22Rv1 (cell line): ENCODE results near the gene IGF2BP2.

Experiments used
- H3K27ac ChIP-seq: fragments of 450-650 bp; 2 replicates; pipeline ENCODE4 v1.5.1; 2017
- CTCF ChIP-seq: fragments of 450-650 bp; IDR thresholded peaks from 2 replicates; pipeline ENCODE4 v1.5.1; 2017; ENCODE audit warnings: mild to moderate bottlenecking
- ZFX ChIP-seq: fragments of 450-650 bp; IDR thresholded peaks from 2 replicates; pipeline ENCODE4 v1.6.1; 2017; ENCODE audit warnings: antibody characterized with exemption, borderline replicate concordance

The IGF2BP2 gene

GRCh38 chr3:185693985-185694653 is 130.7 kb downstream of the IGF2BP2 start:
- no peak overlapping the region for H3K27ac ChIP-seq
- no peak for TF ChIP-seq ZFX
- TF ChIP-seq CTCF, result no peak

- no peak for TF ChIP-seq CTCF
- TF ChIP-seq ZFX, result no peak
- H3K27ac ChIP-seq, result no peak overlapping the region
Observed at GRCh38 chr3:185691622-185692021, 133.2 kb downstream of the IGF2BP2 start.

GRCh38 chr3:185687271-185687878 is 137.5 kb downstream of the IGF2BP2 start:
- TF ChIP-seq ZFX, result no peak
- TF ChIP-seq CTCF, result no peak
- H3K27ac ChIP-seq, result no peak overlapping the region

- TF ChIP-seq ZFX (no peak), CTCF (no peak)
- H3K27ac ChIP-seq, result no peak overlapping the region
Observed at GRCh38 chr3:185685231-185686035, 139.4 kb downstream of the IGF2BP2 start.

GRCh38 chr3:185680231-185680630 is 144.6 kb downstream of the IGF2BP2 start:
- no peak overlapping the region for H3K27ac ChIP-seq
- TF ChIP-seq ZFX, result no peak
- no peak for TF ChIP-seq CTCF

GRCh38 chr3:185678027-185678426 is 146.8 kb downstream of the IGF2BP2 start:
- no peak overlapping the region for H3K27ac ChIP-seq

More at GRCh38 chr3:185678027-185678426, 146.8 kb downstream of the IGF2BP2 start:
- no peak for TF ChIP-seq ZFX
- no peak for TF ChIP-seq CTCF
